ENCODE measurements around the gene EEF1G. TPM values are rescaled to one million over a fixed set of nuclear protein-coding genes. Genes with fewer than 3 reads are reported as not detected.
A peak's percentile ranks its signal among the peaks of the same experiment; 100 is the strongest.

EEF1G gene
- total and polyA plus RNA-seq, 2 of the 13 experiments (the other 11 are each of a cell fraction or from before 2014, with no cell fraction given): 1,787 to 2,144 TPM

GRCh38 chr11:62548545-62549335 is 25.0 kb downstream of the EEF1G start (continued):
- TF ChIP-seq, protein P1, sequence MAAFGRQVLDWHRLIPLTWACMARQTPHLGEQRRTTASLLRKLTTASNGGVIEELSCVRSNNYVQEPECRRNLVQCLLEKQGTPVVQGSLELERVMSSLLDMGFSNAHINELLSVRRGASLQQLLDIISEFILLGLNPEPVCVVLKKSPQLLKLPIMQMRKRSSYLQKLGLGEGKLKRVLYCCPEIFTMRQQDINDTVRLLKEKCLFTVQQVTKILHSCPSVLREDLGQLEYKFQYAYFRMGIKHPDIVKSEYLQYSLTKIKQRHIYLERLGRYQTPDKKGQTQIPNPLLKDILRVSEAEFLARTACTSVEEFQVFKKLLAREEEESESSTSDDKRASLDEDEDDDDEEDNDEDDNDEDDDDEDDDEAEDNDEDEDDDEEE (CRISPR knock-in tag; IDR thresholded peaks at IDR 0.05): no peak
- no peak for TF ChIP-seq TCF7 (IDR thresholded peaks at IDR 0.05; ENCODE audit: low read depth)
- peak; percentile 74 for TF ChIP-seq SP5 (CRISPR knock-in tag; IDR thresholded peaks at IDR 0.05; ENCODE audit: borderline replicate concordance, low read depth)
- TF ChIP-seq, protein P2, sequence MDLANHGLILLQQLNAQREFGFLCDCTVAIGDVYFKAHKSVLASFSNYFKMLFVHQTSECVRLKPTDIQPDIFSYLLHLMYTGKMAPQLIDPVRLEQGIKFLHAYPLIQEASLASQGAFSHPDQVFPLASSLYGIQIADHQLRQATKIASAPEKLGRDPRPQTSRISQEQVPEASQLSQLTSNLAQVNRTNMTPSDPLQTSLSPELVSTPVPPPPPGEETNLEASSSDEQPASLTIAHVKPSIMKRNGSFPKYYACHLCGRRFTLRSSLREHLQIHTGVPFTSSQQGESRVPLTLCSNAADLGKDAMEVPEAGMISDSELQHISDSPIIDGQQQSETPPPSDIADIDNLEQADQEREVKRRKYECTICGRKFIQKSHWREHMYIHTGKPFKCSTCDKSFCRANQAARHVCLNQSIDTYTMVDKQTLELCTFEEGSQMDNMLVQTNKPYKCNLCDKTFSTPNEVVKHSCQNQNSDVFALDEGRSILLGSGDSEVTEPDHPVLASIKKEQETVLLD (CRISPR knock-in tag; IDR thresholded peaks at IDR 0.05; ENCODE audit: low read depth): no peak
- TF ChIP-seq HIC2 (CRISPR knock-in tag; IDR thresholded peaks at IDR 0.05; ENCODE audit: low read depth): no peak
- TF ChIP-seq TCF7L2 (IDR thresholded peaks at IDR 0.05; ENCODE audit: low read depth, low read length): no peak
- TF ChIP-seq GZF1 (CRISPR knock-in tag; IDR thresholded peaks at IDR 0.05): 0 out of 2 replicates have a peak, but pooled peaks have one; percentile 63
- no peak for TF ChIP-seq ARNT (IDR thresholded peaks at IDR 0.05)
- TF ChIP-seq ZNF101 (CRISPR knock-in tag; IDR thresholded peaks at IDR 0.05; ENCODE audit: borderline replicate concordance, low read depth): no peak
- no peak for TF ChIP-seq HNRNPLL (IDR thresholded peaks at IDR 0.05; ENCODE audit: low read depth, low read length, poor library complexity, severe bottlenecking)
- no peak for TF ChIP-seq ARID2 (CRISPR knock-in tag; IDR thresholded peaks at IDR 0.05; ENCODE audit: borderline replicate concordance)
- TF ChIP-seq IRF9 (CRISPR knock-in tag; IDR thresholded peaks at IDR 0.05; ENCODE audit: borderline replicate concordance): peak; percentile 49; the same call in 1 of the 2 replicates
- no peak; the same call in 1 of the 2 replicates for TF ChIP-seq SP4 (CRISPR knock-in tag; IDR thresholded peaks at IDR 0.05)
- TF ChIP-seq, protein P3, sequence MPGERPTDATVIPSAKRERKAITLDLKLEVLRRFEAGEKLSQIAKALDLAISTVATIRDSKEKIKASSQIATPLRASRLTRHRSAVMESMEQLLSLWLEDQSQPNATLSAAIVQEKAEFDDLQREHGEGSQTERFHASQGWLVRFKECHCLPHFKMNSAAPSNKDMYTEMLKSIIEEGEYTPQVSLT (CRISPR knock-in tag; IDR thresholded peaks at IDR 0.05; ENCODE audit: borderline replicate concordance, low read depth): no peak
- TF ChIP-seq ZNF678 (CRISPR knock-in tag; IDR thresholded peaks at IDR 0.05): no peak
- TF ChIP-seq SUZ12 (IDR thresholded peaks at IDR 0.05; ENCODE audit: low read depth, low read length): no peak
- TF ChIP-seq, protein P4, sequence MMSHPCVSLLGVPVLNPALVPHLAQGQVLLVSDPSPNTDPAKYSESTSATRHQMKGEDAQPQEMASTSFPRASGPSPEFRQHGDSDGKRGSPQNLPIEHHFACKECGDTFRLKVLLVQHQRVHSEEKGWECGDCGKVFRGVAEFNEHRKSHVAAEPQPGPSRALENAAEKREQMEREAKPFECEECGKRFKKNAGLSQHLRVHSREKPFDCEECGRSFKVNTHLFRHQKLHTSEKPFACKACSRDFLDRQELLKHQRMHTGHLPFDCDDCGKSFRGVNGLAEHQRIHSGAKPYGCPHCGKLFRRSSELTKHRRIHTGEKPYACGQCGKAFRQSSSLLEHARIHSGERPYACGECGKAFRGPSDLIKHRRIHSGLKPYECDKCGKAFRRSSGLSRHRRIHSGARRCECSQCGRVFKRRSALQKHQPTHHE (CRISPR knock-in tag; IDR thresholded peaks at IDR 0.05; ENCODE audit: borderline replicate concordance): no peak
- TF ChIP-seq ZKSCAN5 (CRISPR knock-in tag; IDR thresholded peaks at IDR 0.05): no peak
- TF ChIP-seq ZNF317 (CRISPR knock-in tag; IDR thresholded peaks at IDR 0.05): 0 out of 2 replicates have a peak, but pooled peaks have one; percentile 54
- TF ChIP-seq ZNF276 (CRISPR knock-in tag; IDR thresholded peaks at IDR 0.05; ENCODE audit: low read depth): 0 out of 2 replicates have a peak, but pooled peaks have one; percentile 44

All from HepG2 (cell line).